Measurements from ENCODE around the gene HIRA. TPM values are rescaled to one million over a fixed set of nuclear protein-coding genes. Genes with fewer than 3 reads are reported as not detected.

HIRA gene
- polyA plus RNA-seq, 1 donor from 2014 or later, result 38.1 TPM

- TF ChIP-seq SMC3 (conservative IDR thresholded peaks at IDR 0.05; ENCODE audit: poor library complexity) (no peak), EP300 (conservative IDR thresholded peaks at IDR 0.05; ENCODE audit: poor library complexity, severe bottlenecking) (no peak), EZH2 (IDR thresholded peaks at IDR 0.05; ENCODE audit: borderline replicate concordance, insufficient read depth, low read length, poor library complexity, severe bottlenecking) (no peak), MXI1 (conservative IDR thresholded peaks at IDR 0.05; ENCODE audit: poor library complexity, severe bottlenecking) (no peak), POLR2AphosphoS5 (IDR thresholded peaks at IDR 0.05) (no peak), TAF1 (IDR thresholded peaks at IDR 0.05; ENCODE audit: low read depth) (no peak), RAD21 (conservative IDR thresholded peaks at IDR 0.05) (no peak)
- TF ChIP-seq, protein P1, sequence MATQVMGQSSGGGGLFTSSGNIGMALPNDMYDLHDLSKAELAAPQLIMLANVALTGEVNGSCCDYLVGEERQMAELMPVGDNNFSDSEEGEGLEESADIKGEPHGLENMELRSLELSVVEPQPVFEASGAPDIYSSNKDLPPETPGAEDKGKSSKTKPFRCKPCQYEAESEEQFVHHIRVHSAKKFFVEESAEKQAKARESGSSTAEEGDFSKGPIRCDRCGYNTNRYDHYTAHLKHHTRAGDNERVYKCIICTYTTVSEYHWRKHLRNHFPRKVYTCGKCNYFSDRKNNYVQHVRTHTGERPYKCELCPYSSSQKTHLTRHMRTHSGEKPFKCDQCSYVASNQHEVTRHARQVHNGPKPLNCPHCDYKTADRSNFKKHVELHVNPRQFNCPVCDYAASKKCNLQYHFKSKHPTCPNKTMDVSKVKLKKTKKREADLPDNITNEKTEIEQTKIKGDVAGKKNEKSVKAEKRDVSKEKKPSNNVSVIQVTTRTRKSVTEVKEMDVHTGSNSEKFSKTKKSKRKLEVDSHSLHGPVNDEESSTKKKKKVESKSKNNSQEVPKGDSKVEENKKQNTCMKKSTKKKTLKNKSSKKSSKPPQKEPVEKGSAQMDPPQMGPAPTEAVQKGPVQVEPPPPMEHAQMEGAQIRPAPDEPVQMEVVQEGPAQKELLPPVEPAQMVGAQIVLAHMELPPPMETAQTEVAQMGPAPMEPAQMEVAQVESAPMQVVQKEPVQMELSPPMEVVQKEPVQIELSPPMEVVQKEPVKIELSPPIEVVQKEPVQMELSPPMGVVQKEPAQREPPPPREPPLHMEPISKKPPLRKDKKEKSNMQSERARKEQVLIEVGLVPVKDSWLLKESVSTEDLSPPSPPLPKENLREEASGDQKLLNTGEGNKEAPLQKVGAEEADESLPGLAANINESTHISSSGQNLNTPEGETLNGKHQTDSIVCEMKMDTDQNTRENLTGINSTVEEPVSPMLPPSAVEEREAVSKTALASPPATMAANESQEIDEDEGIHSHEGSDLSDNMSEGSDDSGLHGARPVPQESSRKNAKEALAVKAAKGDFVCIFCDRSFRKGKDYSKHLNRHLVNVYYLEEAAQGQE (IDR thresholded peaks at IDR 0.05; ENCODE audit: borderline replicate concordance), result no peak
- TF ChIP-seq, protein P2, sequence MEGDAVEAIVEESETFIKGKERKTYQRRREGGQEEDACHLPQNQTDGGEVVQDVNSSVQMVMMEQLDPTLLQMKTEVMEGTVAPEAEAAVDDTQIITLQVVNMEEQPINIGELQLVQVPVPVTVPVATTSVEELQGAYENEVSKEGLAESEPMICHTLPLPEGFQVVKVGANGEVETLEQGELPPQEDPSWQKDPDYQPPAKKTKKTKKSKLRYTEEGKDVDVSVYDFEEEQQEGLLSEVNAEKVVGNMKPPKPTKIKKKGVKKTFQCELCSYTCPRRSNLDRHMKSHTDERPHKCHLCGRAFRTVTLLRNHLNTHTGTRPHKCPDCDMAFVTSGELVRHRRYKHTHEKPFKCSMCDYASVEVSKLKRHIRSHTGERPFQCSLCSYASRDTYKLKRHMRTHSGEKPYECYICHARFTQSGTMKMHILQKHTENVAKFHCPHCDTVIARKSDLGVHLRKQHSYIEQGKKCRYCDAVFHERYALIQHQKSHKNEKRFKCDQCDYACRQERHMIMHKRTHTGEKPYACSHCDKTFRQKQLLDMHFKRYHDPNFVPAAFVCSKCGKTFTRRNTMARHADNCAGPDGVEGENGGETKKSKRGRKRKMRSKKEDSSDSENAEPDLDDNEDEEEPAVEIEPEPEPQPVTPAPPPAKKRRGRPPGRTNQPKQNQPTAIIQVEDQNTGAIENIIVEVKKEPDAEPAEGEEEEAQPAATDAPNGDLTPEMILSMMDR (IDR thresholded peaks at IDR 0.05; ENCODE audit: poor library complexity, severe bottlenecking), result no peak
- peaks cover 11% of the 10 kb centered on the region for H3K27me3 ChIP-seq (ENCODE audit: insufficient read depth, low read depth, low read length)
- H3K4me2 ChIP-seq (ENCODE audit: low read length), result peak overlapping the region; percentile 51
- H3K9me2 ChIP-seq (ENCODE audit: insufficient read depth, low read length), result no peaks in the 10 kb centered on the region
- H3K36me3 ChIP-seq (ENCODE audit: insufficient read depth, low read length), result no peaks in the 10 kb centered on the region
- H4K20me1 ChIP-seq (ENCODE audit: insufficient read depth), result no peaks in the 10 kb centered on the region
- H3K9ac ChIP-seq (ENCODE audit: low read length), result peak overlapping the region; percentile 71
- H3F3A ChIP-seq (ENCODE audit: insufficient read depth, low read length, poor library complexity, severe bottlenecking), result no peaks in the 10 kb centered on the region
- H3K9me3 ChIP-seq (ENCODE audit: low read length), result no peaks in the 10 kb centered on the region
- peak overlapping the region; percentile 56 for H2AFZ ChIP-seq (ENCODE audit: low read depth, low read length)
- no peak overlapping the region for H3K27ac ChIP-seq (ENCODE audit: low read length)
- no peaks in the 10 kb centered on the region for H3K79me2 ChIP-seq (replicated peaks; ENCODE audit: insufficient read depth, low read length)
- peak overlapping the region; percentile 88 for H3K4me3 ChIP-seq (ENCODE audit: low read length)
Observed at GRCh38 chr22:19290400-19291217, 140.9 kb downstream of the HIRA start.

DNA sequence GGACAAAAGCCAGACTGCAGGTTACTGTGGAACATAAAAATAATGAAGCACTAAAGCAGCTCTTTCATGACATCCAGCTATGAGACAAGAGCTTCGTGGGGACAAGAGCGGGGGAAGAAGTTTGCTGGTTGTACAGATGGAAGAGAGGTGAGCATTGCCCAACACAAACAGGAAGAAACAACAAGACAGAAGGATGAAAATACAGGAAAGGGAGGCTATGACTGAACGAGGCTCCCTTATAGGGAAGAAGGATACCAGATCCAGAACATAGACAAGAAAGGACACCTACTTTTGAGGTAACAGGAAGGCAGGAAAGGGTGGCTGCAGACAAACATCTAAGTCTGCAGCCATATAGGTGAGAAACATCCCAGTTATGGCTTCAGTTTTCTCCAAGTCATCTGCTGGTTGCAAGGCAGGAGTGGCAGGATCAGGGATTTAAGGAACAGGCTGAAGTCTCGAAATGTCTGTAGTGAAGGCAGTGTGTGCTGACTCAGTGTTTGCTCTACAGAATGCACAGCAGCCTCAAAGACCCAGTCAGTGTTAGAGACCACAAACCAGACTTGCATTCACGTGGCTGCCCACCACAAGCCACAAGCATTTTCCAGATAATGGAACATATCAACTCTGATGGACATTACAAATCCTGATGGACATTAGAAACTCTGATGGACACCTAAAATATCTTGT, 141.9 kb downstream of the HIRA start:
- Histone ChIP-seq H3K9me3 (ENCODE audit: low read length) (no peaks in the 10 kb centered on the region), H4K20me1 (ENCODE audit: insufficient read depth) (no peaks in the 10 kb centered on the region), H3K36me3 (ENCODE audit: insufficient read depth, low read length) (no peaks in the 10 kb centered on the region), H3K9ac (ENCODE audit: low read length) (no peak overlapping the region), H2AFZ (ENCODE audit: low read depth, low read length) (no peak overlapping the region), H3K9me2 (ENCODE audit: insufficient read depth, low read length) (no peaks in the 10 kb centered on the region), H3K79me2 (replicated peaks; ENCODE audit: insufficient read depth, low read length) (no peaks in the 10 kb centered on the region), H3F3A (ENCODE audit: insufficient read depth, low read length, poor library complexity, severe bottlenecking) (no peaks in the 10 kb centered on the region), H3K4me3 (ENCODE audit: low read length) (no peak overlapping the region), H3K4me2 (ENCODE audit: low read length) (no peak overlapping the region), H3K27me3 (ENCODE audit: insufficient read depth, low read depth, low read length) (peaks cover 11% of the 10 kb centered on the region), H3K27ac (ENCODE audit: low read length) (no peak overlapping the region)
- no peak for TF ChIP-seq MXI1 (conservative IDR thresholded peaks at IDR 0.05; ENCODE audit: poor library complexity, severe bottlenecking)
- TF ChIP-seq, protein P1 (IDR thresholded peaks at IDR 0.05; ENCODE audit: borderline replicate concordance), result no peak
- TF ChIP-seq, protein P2 (IDR thresholded peaks at IDR 0.05; ENCODE audit: poor library complexity, severe bottlenecking), result no peak
- no peak for TF ChIP-seq TAF1 (IDR thresholded peaks at IDR 0.05; ENCODE audit: low read depth)
- TF ChIP-seq RAD21 (conservative IDR thresholded peaks at IDR 0.05), result no peak
- TF ChIP-seq EZH2 (IDR thresholded peaks at IDR 0.05; ENCODE audit: borderline replicate concordance, insufficient read depth, low read length, poor library complexity, severe bottlenecking), result no peak
- TF ChIP-seq SMC3 (conservative IDR thresholded peaks at IDR 0.05; ENCODE audit: poor library complexity), result no peak
- no peak for TF ChIP-seq EP300 (conservative IDR thresholded peaks at IDR 0.05; ENCODE audit: poor library complexity, severe bottlenecking)
- no peak for TF ChIP-seq POLR2AphosphoS5 (IDR thresholded peaks at IDR 0.05)

All from neural cell (in vitro differentiated cells).